ENCODE measurements around the gene C19orf81.

The C19orf81 gene

DNA sequence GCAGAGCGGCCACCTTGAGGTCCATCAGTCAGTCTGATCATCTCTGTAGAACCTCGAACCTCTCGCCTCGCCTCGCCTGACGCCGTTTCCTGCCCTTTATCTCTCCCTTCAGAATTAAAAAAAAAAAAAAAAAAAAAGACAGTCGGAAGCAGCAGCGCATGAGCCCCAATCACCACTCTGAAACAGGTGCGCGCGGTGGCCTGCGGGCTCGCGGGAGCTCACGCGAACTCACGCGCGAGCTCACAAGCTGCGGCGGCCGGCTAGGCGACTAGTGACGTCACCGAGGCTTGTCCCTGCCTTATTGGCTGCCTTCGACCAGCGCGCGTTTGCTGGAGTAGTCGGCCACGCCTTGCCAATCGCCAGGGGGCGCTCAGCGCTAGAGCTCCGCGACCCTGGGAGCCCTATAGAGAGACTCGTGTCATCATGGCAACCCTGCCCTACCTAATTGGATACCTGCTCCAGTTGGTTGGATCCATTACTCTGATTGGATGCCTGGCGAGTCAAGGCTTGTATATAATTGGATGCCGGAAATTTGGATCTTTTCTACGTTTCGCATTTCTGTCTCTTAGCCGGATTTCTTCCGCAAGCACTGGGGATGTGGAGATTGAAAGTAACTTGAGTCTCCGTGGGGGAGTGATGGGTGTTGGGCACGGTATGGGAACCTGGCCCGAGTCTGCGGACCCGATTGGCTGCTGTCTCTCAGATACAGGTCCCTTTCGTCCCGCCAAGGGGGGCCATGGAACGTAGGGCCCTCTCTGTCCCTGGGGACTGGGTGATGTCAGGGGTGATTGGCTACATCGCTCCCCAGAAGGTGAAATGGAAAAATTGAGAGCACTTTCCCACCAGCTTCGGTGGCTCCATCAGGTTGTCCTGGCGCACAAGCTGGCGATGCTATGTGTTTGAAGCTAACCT lies 41.1 kb upstream of the C19orf81 start (continued):
- TF ChIP-seq ZNF23 (tag by site-specific recombination; IDR thresholded peaks at IDR 0.05; ENCODE audit: borderline replicate concordance) (no peak), ZNF121 (tag by site-specific recombination; IDR thresholded peaks at IDR 0.05) (no peak), ZNF292 (tag by site-specific recombination; IDR thresholded peaks at IDR 0.05; ENCODE audit: borderline replicate concordance, low read depth) (no peak), ZNF16 (tag by site-specific recombination; IDR thresholded peaks at IDR 0.05; ENCODE audit: low read depth) (no peak), ZNF391 (tag by site-specific recombination; IDR thresholded peaks at IDR 0.05; ENCODE audit: borderline replicate concordance, low read depth) (no peak), BCL11B (tag by site-specific recombination; IDR thresholded peaks at IDR 0.05; ENCODE audit: low read depth) (no peak), ZNF223 (tag by site-specific recombination; IDR thresholded peaks at IDR 0.05) (no peak), ZBTB7A (tag by site-specific recombination; IDR thresholded peaks at IDR 0.05; ENCODE audit: low read depth) (no peak), ZNF202 (tag by site-specific recombination; IDR thresholded peaks at IDR 0.05; ENCODE audit: borderline replicate concordance) (no peak), ZNF404 (tag by site-specific recombination; IDR thresholded peaks at IDR 0.05) (no peak), GLI2 (tag by site-specific recombination; IDR thresholded peaks at IDR 0.05; ENCODE audit: borderline replicate concordance, low read depth) (no peak), ZNF24 (tag by site-specific recombination; IDR thresholded peaks at IDR 0.05) (0 out of 2 replicates have a peak, but pooled peaks have one; percentile 20), ZNF596 (tag by site-specific recombination; IDR thresholded peaks at IDR 0.05) (no peak), ZNF114 (tag by site-specific recombination; IDR thresholded peaks at IDR 0.05) (no peak), ZNF132 (tag by site-specific recombination; IDR thresholded peaks at IDR 0.05; ENCODE audit: borderline replicate concordance) (no peak), ZNF785 (tag by site-specific recombination; IDR thresholded peaks at IDR 0.05) (no peak), ZXDB (tag by site-specific recombination; IDR thresholded peaks at IDR 0.05) (no peak), ZNF266 (tag by site-specific recombination; IDR thresholded peaks at IDR 0.05; ENCODE audit: low read depth) (no peak), KLF1 (tag by site-specific recombination; IDR thresholded peaks at IDR 0.05) (no peak), ZNF341 (tag by site-specific recombination; IDR thresholded peaks at IDR 0.05; ENCODE audit: low read depth) (no peak), ZNF837 (tag by site-specific recombination; IDR thresholded peaks at IDR 0.05) (no peak), ZNF221 (tag by site-specific recombination; IDR thresholded peaks at IDR 0.05; ENCODE audit: borderline replicate concordance) (no peak), WT1 (tag by site-specific recombination; IDR thresholded peaks at IDR 0.05) (no peak), ZNF585B (tag by site-specific recombination; IDR thresholded peaks at IDR 0.05) (no peak), ZNF211 (tag by site-specific recombination; IDR thresholded peaks at IDR 0.05; ENCODE audit: low read depth) (no peak), ZNF561 (tag by site-specific recombination; IDR thresholded peaks at IDR 0.05; ENCODE audit: borderline replicate concordance) (no peak), ZBTB1 (tag by site-specific recombination; IDR thresholded peaks at IDR 0.05) (no peak), ZNF610 (tag by site-specific recombination; IDR thresholded peaks at IDR 0.05; ENCODE audit: borderline replicate concordance) (no peak), ZFP69B (tag by site-specific recombination; IDR thresholded peaks at IDR 0.05) (0 out of 2 replicates have a peak, but pooled peaks have one; percentile 23), ZNF214 (tag by site-specific recombination; IDR thresholded peaks at IDR 0.05; ENCODE audit: borderline replicate concordance) (no peak), ZNF335 (tag by site-specific recombination; conservative IDR thresholded peaks at IDR 0.05) (peak; percentile 67)
- TF ChIP-seq, protein P1, sequence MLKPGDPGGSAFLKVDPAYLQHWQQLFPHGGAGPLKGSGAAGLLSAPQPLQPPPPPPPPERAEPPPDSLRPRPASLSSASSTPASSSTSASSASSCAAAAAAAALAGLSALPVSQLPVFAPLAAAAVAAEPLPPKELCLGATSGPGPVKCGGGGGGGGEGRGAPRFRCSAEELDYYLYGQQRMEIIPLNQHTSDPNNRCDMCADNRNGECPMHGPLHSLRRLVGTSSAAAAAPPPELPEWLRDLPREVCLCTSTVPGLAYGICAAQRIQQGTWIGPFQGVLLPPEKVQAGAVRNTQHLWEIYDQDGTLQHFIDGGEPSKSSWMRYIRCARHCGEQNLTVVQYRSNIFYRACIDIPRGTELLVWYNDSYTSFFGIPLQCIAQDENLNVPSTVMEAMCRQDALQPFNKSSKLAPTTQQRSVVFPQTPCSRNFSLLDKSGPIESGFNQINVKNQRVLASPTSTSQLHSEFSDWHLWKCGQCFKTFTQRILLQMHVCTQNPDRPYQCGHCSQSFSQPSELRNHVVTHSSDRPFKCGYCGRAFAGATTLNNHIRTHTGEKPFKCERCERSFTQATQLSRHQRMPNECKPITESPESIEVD (tag by site-specific recombination; IDR thresholded peaks at IDR 0.05): no peak
- TF ChIP-seq, protein P2, sequence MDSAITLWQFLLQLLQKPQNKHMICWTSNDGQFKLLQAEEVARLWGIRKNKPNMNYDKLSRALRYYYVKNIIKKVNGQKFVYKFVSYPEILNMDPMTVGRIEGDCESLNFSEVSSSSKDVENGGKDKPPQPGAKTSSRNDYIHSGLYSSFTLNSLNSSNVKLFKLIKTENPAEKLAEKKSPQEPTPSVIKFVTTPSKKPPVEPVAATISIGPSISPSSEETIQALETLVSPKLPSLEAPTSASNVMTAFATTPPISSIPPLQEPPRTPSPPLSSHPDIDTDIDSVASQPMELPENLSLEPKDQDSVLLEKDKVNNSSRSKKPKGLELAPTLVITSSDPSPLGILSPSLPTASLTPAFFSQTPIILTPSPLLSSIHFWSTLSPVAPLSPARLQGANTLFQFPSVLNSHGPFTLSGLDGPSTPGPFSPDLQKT (IDR thresholded peaks at IDR 0.05; ENCODE audit: borderline replicate concordance, low read depth, low read length): no peak
- TF ChIP-seq, protein P3, sequence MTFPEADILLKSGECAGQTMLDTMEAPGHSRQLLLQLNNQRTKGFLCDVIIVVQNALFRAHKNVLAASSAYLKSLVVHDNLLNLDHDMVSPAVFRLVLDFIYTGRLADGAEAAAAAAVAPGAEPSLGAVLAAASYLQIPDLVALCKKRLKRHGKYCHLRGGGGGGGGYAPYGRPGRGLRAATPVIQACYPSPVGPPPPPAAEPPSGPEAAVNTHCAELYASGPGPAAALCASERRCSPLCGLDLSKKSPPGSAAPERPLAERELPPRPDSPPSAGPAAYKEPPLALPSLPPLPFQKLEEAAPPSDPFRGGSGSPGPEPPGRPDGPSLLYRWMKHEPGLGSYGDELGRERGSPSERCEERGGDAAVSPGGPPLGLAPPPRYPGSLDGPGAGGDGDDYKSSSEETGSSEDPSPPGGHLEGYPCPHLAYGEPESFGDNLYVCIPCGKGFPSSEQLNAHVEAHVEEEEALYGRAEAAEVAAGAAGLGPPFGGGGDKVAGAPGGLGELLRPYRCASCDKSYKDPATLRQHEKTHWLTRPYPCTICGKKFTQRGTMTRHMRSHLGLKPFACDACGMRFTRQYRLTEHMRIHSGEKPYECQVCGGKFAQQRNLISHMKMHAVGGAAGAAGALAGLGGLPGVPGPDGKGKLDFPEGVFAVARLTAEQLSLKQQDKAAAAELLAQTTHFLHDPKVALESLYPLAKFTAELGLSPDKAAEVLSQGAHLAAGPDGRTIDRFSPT (tag by site-specific recombination; IDR thresholded peaks at IDR 0.05): no peak
- TF ChIP-seq, protein P4, sequence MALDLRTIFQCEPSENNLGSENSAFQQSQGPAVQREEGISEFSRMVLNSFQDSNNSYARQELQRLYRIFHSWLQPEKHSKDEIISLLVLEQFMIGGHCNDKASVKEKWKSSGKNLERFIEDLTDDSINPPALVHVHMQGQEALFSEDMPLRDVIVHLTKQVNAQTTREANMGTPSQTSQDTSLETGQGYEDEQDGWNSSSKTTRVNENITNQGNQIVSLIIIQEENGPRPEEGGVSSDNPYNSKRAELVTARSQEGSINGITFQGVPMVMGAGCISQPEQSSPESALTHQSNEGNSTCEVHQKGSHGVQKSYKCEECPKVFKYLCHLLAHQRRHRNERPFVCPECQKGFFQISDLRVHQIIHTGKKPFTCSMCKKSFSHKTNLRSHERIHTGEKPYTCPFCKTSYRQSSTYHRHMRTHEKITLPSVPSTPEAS (tag by site-specific recombination; IDR thresholded peaks at IDR 0.05): no peak; the same call in 1 of the 2 replicates
